Fibroblast of lung (primary cell): ENCODE measurements around the gene CPEB2.

Experiments used
- EZH2 ChIP-seq: IDR thresholded peaks from 2 replicates; pipeline ENCODE4 v1.5.1; 2012; ENCODE audit warnings: low read length, control low read depth, mild to moderate bottlenecking; ENCODE audit errors: missing control alignments
- TF ChIP-seq, protein P1 (sequence below), 2 donors: IDR thresholded peaks in 1 of 2; conservative IDR thresholded peaks in 1 of 2; 1 replicate in 1 of 2; 2 replicates in 1 of 2; pipeline ENCODE4 v1.5.1; 2011 to 2012; ENCODE audit warnings: low read length in 2 of 2, control low read depth in 1 of 2, inconsistent platforms in 1 of 2, low read depth in 1 of 2, mild to moderate bottlenecking in 1 of 2

GRCh38 chr4:15002659-15003400, 549 bp downstream of the CPEB2 start:
- TF ChIP-seq, protein P1, sequence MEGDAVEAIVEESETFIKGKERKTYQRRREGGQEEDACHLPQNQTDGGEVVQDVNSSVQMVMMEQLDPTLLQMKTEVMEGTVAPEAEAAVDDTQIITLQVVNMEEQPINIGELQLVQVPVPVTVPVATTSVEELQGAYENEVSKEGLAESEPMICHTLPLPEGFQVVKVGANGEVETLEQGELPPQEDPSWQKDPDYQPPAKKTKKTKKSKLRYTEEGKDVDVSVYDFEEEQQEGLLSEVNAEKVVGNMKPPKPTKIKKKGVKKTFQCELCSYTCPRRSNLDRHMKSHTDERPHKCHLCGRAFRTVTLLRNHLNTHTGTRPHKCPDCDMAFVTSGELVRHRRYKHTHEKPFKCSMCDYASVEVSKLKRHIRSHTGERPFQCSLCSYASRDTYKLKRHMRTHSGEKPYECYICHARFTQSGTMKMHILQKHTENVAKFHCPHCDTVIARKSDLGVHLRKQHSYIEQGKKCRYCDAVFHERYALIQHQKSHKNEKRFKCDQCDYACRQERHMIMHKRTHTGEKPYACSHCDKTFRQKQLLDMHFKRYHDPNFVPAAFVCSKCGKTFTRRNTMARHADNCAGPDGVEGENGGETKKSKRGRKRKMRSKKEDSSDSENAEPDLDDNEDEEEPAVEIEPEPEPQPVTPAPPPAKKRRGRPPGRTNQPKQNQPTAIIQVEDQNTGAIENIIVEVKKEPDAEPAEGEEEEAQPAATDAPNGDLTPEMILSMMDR (conservative IDR thresholded peaks at IDR 0.05 in 1 of 2, IDR thresholded peaks at IDR 0.05 in 1 of 2; ENCODE audit: low read depth in 1 of 2, low read length in 2 of 2) = no peak
- TF ChIP-seq EZH2 = no peak
